Testis (tissue), 2 donors: ENCODE results near the gene DOCK6.

Experiments used
- CTCF ChIP-seq, 3 experiments: fragments of 450-650 bp in 2 of 3; fragments of 200-600 bp in 1 of 3; sonication (generic) in 1 of 3; IDR thresholded peaks; one replicate each; pipeline ENCODE4 v1.5.1; 2016 to 2019; ENCODE audit warnings: antibody characterized with exemption in 3 of 3, mild to moderate bottlenecking in 2 of 3, moderate library complexity in 1 of 3
- POLR2A ChIP-seq: fragments of 450-650 bp; IDR thresholded peaks from one replicate; pipeline ENCODE4 v1.6.1; 2017; ENCODE audit warnings: antibody characterized with exemption, mild to moderate bottlenecking, moderate library complexity

- TF ChIP-seq CTCF (IDR thresholded peaks at IDR 0.05) = no peak
- TF ChIP-seq POLR2A = no peak
Measured at GRCh38 chr19:11238781-11239376, 23.4 kb downstream of the DOCK6 start.
